Measurements from ENCODE around the gene STAT4.

DNA sequence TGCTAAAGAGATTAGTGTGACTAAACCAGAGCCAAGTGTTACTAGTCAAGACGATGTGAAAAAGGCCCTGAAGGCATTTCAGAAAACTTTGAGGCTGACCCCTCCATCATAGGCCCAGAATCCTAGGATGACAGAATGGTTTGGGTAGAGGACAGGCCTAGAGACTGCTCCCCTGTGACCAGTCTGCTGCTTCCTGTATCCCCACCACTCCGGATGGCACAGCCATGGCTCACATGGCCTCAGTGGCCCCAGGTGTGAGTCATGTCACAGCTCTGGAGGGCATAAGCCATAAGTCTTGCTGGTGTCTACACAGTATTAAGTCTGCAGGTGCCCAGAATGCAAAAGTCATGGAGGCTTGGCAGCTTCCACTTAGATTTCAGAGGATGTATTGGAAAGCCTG is 124.4 kb downstream of the STAT4 start:
- TF ChIP-seq, protein P1, sequence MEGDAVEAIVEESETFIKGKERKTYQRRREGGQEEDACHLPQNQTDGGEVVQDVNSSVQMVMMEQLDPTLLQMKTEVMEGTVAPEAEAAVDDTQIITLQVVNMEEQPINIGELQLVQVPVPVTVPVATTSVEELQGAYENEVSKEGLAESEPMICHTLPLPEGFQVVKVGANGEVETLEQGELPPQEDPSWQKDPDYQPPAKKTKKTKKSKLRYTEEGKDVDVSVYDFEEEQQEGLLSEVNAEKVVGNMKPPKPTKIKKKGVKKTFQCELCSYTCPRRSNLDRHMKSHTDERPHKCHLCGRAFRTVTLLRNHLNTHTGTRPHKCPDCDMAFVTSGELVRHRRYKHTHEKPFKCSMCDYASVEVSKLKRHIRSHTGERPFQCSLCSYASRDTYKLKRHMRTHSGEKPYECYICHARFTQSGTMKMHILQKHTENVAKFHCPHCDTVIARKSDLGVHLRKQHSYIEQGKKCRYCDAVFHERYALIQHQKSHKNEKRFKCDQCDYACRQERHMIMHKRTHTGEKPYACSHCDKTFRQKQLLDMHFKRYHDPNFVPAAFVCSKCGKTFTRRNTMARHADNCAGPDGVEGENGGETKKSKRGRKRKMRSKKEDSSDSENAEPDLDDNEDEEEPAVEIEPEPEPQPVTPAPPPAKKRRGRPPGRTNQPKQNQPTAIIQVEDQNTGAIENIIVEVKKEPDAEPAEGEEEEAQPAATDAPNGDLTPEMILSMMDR (IDR thresholded peaks at IDR 0.05) = no peak
- TF ChIP-seq POLR2AphosphoS5 (IDR thresholded peaks at IDR 0.05) = no peak
- TF ChIP-seq POLR2A (IDR thresholded peaks at IDR 0.05) = no peak
- TF ChIP-seq EP300 (IDR thresholded peaks at IDR 0.05) = no peak
